Large intestine (tissue), 3 donors: ENCODE data around the gene KIF2C. TPM values are rescaled to one million over a fixed set of nuclear protein-coding genes. Genes with fewer than 3 reads are reported as not detected.
A peak's percentile ranks its signal among the peaks of the same experiment; 100 is the strongest.

ENCODE experiments used
- DNase-seq, 2 donors: peaks; one replicate each; pipeline versions ENCODE4 v3.0.0 to v3.0.0-alpha.2; 2013
- H3K27ac ChIP-seq: one replicate; pipeline ENCODE4 v1.5.1; 2013; ENCODE audit warnings: low read length
- H3K27me3 ChIP-seq: 2 replicates; pipeline ENCODE4 v1.6.1; 2013; ENCODE audit warnings: low read length; ENCODE audit not compliant: control insufficient read depth, insufficient read depth
- H3K36me3 ChIP-seq: 2 replicates; pipeline ENCODE4 v1.6.1; 2013; ENCODE audit warnings: low read length; ENCODE audit not compliant: control insufficient read depth, insufficient read depth
- H3K4me1 ChIP-seq: one replicate; pipeline ENCODE4 v1.6.1; 2013; ENCODE audit warnings: low read length; ENCODE audit not compliant: control insufficient read depth, insufficient read depth
- H3K4me3 ChIP-seq: one replicate; pipeline ENCODE4 v1.5.1; 2013; ENCODE audit warnings: low read length
- H3K9me3 ChIP-seq: one replicate; pipeline ENCODE4 v1.6.1; 2013; ENCODE audit warnings: mild to moderate bottlenecking, low read depth, low read length, moderate library complexity; ENCODE audit not compliant: control insufficient read depth
- WGBS: methylation state at CpG from one replicate; pipeline ENCODE4 v1.1.5; 2013; ENCODE audit warnings: low lambda C conversion rate; ENCODE audit not compliant: insufficient coverage; 5-methylcytosine and 5-hydroxymethylcytosine counted together
- polyA plus RNA-seq: library from polyadenylated mRNA; unstranded; fragments of 120-200 nt; gene quantifications from one replicate; pipeline ENCODE4 v1.2.1, GENCODE V29; 2013

Gene KIF2C
- polyA plus RNA-seq, 1 donor, result 10.9 TPM

DNA sequence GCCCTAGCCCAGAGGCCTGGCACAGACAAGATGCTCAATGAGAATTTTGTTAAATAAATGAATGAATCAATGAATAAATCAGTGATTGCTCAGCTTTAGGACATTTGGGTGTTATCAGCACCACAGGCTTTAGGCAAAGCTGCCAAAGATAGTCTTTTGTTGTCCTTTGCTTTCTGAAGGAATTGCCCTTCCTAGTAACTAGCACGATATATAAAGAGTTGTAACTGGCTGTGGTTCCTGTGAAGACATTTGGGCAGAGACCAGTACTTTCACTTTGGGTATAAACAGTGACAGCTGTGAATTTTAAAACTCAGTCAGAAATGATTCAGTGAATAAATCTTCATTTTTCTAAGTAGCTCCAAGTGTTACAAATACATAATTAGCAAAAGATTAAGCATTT is 22.0 kb upstream of the KIF2C start:
- H3K9me3 ChIP-seq, result no peaks in the 10 kb centered on the region
- 40% methylated on average over 1 of the region's 1 CpG for WGBS
- no peak overlapping the region for H3K4me3 ChIP-seq
- no peaks in the 10 kb centered on the region for H3K27me3 ChIP-seq
- DNase-seq, result no peak
- no peaks in the 10 kb centered on the region for H3K36me3 ChIP-seq
- H3K4me1 ChIP-seq, result no peaks in the 10 kb centered on the region
- H3K27ac ChIP-seq, result no peak overlapping the region

DNA sequence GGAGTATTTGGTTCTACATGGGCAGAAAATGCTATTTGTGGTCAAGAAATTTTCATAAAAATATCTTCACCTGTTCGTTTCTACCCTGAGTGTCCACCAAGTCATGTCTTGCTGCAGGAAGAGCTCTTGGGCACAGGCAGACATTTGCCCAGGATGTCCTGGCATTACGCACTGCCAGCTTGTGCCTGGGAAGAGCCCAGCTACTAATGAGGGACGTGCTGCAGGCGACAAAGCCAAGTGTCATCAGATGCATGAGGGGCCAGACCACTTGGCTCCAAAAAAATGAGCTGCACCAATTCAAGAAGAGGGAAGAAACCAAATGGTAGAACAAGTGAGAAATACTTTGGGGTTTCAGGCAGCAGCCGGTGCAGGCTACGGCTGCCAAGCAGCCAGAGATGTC is 21.5 kb upstream of the KIF2C start:
- Histone ChIP-seq H3K36me3 (no peaks in the 10 kb centered on the region), H3K4me1 (no peaks in the 10 kb centered on the region), H3K27me3 (no peaks in the 10 kb centered on the region), H3K27ac (no peak overlapping the region), H3K4me3 (no peak overlapping the region), H3K9me3 (no peaks in the 10 kb centered on the region)
- WGBS, result no CpG with 5 or more reads among the region's 6 CpGs
- no peak for DNase-seq

DNA sequence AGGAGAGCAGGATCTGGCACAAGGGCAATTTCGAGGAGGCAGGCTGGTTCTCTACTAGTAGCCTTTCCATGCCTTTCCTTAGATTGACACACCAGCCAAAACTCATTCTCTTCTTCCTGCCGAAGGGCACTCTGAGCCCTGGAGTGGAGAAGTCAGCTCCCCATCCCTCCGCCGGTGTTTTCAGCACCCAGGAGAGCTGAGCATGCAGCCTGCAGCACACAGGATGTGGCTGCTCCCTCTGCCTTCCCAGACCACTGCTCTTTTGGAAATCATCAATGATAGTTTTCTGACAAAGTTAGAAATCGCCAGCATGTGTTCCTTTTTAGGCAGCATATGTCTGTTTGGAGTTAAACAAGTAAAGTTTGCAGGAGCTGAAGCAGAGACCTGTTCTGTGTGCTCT is 20.3 kb upstream of the KIF2C start:
- no peaks in the 10 kb centered on the region for H3K9me3 ChIP-seq
- H3K4me1 ChIP-seq, result no peaks in the 10 kb centered on the region
- no CpG with 5 or more reads among the region's 5 CpGs for WGBS
- no peak overlapping the region for H3K4me3 ChIP-seq
- no peak for DNase-seq
- H3K27ac ChIP-seq, result no peak overlapping the region
- H3K36me3 ChIP-seq, result no peaks in the 10 kb centered on the region
- H3K27me3 ChIP-seq, result peaks cover 2% of the 10 kb centered on the region

DNA sequence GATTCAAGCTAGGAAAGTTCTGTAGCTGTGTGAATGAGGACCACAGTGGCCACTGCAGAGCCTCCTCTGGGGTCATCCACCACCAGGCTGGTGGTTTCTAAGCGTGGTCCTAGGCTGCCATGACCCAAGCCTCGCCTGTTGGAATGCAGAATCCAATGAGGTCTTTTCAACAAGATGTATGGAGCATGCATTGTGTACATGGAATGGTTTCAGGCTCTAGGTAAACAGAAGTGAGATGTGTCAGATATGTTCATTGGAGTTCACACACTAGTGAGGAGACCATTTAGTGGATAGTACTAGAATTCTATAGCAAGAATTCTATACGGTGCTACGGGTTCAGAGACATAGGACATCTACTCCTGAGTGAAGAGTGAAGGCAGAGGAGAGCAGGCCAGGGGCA is 19.4 kb upstream of the KIF2C start:
- no CpG with 5 or more reads among the region's 4 CpGs for WGBS

DNA sequence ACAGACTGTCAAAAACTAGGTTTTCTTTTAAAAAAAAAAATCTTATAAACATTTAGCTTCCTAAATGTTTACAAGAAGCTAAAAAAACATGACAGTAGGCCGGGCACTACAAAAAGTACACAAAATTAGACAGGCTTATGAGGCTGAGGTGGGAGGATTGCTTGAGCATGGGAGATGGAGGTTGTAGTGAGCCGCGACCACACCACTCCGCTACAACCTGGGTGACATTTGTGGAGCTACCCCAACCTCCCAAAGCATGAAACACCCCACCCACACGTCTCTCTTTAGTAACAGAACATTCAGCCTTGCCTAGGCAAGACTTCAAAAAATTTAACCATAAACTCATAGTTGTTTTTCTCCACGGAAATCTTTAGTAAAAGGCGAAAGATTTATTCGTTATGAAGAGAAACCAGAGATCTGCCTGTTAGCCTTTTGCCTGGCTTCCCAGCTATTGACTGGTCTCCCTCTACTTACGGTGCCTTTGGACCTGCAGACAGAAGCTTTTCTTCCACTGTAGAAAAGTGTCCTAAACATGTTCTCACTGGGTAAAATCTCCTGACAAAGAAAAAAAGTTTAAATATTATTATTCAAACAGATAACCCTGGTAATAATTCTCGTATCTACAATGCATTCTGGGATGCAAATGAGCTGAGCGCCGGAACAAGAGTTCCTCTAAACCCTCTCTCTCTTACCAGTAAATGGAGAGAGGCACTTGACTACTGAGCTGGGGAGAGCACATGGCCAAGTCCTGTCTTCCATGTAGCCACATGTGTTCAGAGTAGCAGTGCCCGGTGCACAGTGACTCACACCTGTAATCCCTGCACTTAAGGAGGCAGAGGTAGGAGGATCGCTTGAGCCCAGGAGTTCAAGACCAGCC is 17.9 kb upstream of the KIF2C start:
- Histone ChIP-seq H3K4me1 (no peaks in the 10 kb centered on the region), H3K27ac (no peak overlapping the region), H3K36me3 (no peaks in the 10 kb centered on the region), H3K4me3 (no peak overlapping the region), H3K9me3 (peaks cover 6% of the 10 kb centered on the region), H3K27me3 (peaks cover 5% of the 10 kb centered on the region)
- 100% methylated on average over 1 of the region's 14 CpGs for WGBS
- peak; percentile 72 to 86 for DNase-seq

More for the DNA sequence above, 19.4 kb upstream of the KIF2C start:
- Histone ChIP-seq H3K27me3 (peaks cover 5% of the 10 kb centered on the region), H3K4me1 (no peaks in the 10 kb centered on the region), H3K36me3 (no peaks in the 10 kb centered on the region), H3K27ac (no peak overlapping the region), H3K4me3 (no peak overlapping the region), H3K9me3 (peaks cover 6% of the 10 kb centered on the region)
- no peak for DNase-seq

DNA sequence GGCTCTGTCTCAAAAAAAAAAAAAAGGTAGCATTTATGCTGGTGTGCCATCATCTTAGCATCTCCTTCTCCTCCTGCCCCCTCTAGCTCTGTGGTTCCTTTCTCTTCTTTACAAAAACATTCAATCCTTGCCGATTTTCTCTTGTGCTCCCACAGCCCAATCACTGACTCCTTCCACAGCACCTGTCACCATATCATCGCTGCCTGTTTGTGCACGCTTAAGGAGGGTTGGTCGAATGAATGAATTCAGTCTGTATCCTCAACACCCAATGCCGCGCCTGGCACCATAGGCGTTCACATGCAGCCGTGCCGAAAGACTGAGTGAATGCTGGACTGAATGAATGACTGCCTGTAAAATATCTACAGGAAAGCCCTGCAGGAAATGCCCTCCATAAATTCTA is 16.6 kb upstream of the KIF2C start:
- 80% methylated on average over 1 of the region's 9 CpGs for WGBS
- Histone ChIP-seq H3K9me3 (peaks cover 6% of the 10 kb centered on the region), H3K27ac (no peak overlapping the region), H3K27me3 (peaks cover 5% of the 10 kb centered on the region), H3K4me1 (no peaks in the 10 kb centered on the region), H3K4me3 (no peak overlapping the region), H3K36me3 (no peaks in the 10 kb centered on the region)
- no peak for DNase-seq

DNA sequence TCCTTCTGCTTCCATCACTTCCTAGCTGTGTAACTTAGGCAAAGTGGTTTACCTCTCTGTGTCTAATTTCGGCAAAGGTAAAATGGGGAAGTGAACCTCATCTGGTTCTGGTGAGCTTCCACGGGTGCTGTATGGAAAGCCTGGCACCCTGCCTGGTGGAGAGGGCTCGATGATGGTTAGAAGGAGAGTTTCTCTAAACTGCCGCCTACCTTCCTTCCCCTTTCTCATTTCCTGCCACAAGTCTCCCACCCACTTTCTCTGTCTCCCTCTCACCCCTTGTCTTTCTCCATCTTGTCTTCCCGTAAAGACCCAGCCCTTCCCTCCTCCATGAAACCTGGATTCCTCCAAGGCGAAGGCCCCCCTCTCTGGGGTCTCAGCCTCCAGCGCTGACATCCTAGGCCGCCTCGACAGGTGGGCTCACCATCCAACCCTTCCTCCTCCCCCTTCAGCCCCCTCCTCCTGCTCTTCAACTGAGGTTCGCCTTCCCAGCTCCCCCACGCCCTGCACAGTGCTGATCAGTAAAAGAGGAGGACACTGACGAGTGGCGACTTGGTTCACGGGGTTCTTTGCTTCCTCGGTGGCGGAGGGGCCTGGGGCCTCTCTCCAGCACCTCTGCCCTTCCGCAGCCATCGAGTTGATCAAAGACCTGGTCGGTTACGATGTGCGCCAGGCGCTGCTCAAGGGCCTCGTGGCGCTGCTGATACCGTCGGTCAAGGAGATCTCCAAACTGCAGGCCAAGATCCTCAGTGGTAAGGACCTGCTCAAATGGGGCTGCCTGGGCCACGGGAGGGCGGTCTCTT is 15.9 kb upstream of the KIF2C start:
- Histone ChIP-seq H3K27ac (no peak overlapping the region), H3K27me3 (peaks cover 5% of the 10 kb centered on the region), H3K4me3 (no peak overlapping the region), H3K4me1 (no peaks in the 10 kb centered on the region), H3K36me3 (no peaks in the 10 kb centered on the region), H3K9me3 (peaks cover 6% of the 10 kb centered on the region)
- 83% methylated on average over 2 of the region's 28 CpGs for WGBS
- no peak for DNase-seq

DNA sequence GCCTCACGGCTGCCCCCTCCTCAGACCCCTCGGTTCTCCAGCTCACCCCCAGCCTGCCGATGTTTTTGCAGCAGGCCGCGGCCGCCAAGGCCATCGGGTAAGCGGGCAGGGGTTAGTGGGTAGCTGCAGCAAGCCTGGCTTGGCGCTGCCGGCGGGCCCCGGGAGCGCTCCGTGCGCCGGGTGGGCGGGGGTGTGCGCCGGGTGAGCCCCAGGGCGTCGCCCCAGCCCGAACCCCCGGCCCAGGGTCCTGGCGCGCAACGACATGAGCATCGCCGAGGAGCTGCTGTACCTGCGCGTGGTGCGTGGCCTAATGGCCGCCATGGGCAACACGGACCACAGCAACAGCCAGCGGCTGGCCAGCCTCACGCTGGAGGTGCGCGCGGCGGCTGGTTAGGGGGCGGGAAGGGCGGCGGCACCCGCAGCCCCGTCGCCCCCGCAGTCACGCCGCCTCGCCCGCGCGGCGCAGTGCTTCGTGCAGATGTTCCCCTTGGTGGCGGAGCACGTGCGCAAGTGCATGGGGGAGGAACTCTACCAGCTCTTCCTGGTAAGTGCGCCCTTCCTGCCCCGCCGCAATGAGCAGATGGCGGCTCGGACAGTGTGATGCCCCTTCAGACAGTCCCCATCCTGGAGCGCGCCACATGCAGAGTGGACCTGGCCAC is 15.2 kb upstream of the KIF2C start:
- Histone ChIP-seq H3K4me1 (no peaks in the 10 kb centered on the region), H3K27me3 (peaks cover 5% of the 10 kb centered on the region), H3K4me3 (no peak overlapping the region), H3K9me3 (peaks cover 6% of the 10 kb centered on the region), H3K36me3 (no peaks in the 10 kb centered on the region), H3K27ac (no peak overlapping the region)
- WGBS, result no CpG with 5 or more reads among the region's 64 CpGs
- DNase-seq, result no peak

DNA sequence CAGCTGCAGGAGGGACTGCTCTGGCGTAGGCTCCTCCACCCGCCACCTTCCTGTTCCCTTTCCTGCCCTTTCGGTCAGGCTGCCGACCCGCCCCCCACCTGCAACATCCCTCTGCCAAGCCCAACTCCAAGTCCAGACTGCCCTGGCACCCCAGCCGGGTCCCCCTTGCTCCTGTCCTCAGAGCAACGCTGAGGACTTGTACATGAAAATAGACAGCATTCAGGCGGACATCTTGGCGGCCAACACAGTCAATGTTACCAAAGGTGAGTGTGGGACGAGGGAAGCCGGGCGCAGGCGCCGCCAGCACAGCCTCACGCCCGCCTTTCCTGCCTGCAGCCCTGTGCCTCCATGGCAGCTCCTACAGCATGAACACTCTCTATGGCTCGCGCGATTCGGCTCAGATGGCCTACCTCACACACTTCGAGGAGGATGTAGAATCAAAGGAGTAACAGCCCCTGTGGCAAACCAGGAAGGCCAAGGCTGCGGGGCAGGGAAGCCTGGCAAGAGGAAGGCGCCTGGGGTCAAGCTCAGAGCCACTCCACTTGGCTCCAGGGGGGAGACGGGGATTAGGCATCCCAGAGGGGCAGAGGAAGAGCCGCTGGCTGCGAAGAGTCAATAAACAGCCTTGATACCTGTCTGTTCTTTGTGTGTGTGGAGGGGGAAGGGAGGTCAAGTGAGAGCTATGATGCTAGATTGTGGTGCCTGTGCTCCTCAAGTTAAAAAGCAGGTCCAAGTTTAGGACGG is 14.5 kb upstream of the KIF2C start:
- Histone ChIP-seq H3K36me3 (no peaks in the 10 kb centered on the region), H3K9me3 (peaks cover 6% of the 10 kb centered on the region), H3K27me3 (peaks cover 5% of the 10 kb centered on the region), H3K4me3 (no peak overlapping the region), H3K4me1 (no peaks in the 10 kb centered on the region), H3K27ac (no peak overlapping the region)
- DNase-seq, result no peak
- no CpG with 5 or more reads among the region's 27 CpGs for WGBS
